ENCODE measurements around the gene HAVCR1.

Gene HAVCR1

GRCh38 chr5:157046041-157046440, 12.9 kb downstream of the HAVCR1 start:
- TF ChIP-seq CTCF (IDR thresholded peaks at IDR 0.05): no peak

DNA sequence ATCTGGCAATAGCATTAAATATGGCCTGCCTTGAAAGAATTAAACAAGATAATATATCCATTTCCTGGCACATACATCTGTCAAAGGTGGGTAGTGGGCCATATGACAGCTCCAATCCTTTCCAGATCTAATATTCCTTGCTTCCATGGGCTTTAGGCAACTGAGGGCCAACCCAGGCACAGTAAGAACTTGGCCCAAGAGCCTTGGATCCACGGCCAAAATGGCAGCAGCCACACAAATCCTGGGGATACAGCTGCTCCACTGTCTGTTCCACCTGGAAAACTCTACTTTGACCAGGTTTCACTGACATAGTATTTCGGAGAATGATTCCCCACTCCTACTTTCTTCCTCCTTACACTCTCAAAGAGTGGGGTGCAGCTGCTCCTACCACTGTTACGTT, 13.3 kb downstream of the HAVCR1 start:
- no peak for TF ChIP-seq CTCF (IDR thresholded peaks at IDR 0.05)

GRCh38 chr5:157038568-157039187, 20.2 kb downstream of the HAVCR1 start:
- no peak for TF ChIP-seq CTCF (IDR thresholded peaks at IDR 0.05)

DNA sequence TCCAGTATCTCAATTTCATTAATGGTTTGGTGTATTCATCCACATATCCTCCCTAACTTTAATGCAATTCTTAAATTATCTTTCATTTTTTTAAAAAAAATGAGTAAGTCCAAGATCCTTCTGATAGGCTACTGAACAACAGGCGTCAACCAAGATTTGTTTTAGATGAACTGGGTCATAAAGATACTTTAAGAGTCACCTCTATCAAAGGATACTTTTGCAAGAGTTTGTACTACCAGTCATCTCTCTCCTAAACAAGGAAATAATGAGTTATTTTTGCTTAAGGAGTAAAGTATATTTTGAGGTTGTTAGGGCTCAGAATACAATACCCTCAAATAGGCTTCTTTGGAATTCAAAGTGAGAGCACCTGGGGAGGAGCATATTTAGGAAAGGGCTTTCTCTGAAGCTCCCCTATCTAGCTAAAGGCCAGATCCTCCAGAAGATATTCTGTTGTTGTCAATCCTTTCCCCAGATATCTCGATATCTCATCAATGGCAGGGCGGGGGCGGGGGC, 25.8 kb downstream of the HAVCR1 start:
- TF ChIP-seq CTCF (IDR thresholded peaks at IDR 0.05): no peak

DNA sequence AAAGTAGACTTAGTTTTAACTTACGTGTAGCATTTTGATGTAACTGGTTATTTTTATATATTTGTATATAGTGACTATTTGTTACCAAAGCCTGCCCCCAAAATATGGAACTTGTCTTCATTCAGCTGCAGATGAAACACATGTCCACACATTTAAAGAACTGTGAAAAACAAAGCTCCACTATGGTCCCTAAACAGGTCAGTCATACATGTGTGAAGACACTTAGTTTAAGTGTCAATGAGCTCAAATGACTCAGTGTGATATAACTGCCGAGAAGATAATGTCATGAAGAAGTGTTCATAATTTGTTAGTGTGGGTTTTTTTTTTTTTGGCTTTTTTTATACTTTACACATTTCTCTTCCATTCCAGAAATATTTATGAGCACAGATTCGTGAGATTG, 28.2 kb downstream of the HAVCR1 start:
- TF ChIP-seq CTCF (IDR thresholded peaks at IDR 0.05): no peak

- no peak for TF ChIP-seq CTCF (IDR thresholded peaks at IDR 0.05)
Observed at GRCh38 chr5:157029457-157029856, 29.5 kb downstream of the HAVCR1 start.

GRCh38 chr5:157026789-157027424, 32.0 kb downstream of the HAVCR1 start:
- TF ChIP-seq CTCF (IDR thresholded peaks at IDR 0.05): peak; percentile 85
